DND-41 (cell line): ENCODE measurements around the gene PLXDC1.

Experiments used
- ATAC-seq: fragments of 200-7000 bp; cut with Tn5 transposase; 3 replicates; pipeline ENCODE4 v1.9.1; 2021; ENCODE audit warnings: low read depth; ENCODE audit not compliant: insufficient read depth
- DNase-seq: peaks from one replicate; pipeline ENCODE4 v3.0.0-alpha.2; 2020
- H2AFZ ChIP-seq: 2 replicates; pipeline ENCODE4 v1.6.0; 2012; ENCODE audit warnings: low read depth, low read length
- H3K27ac ChIP-seq: 2 replicates; pipeline ENCODE4 v1.5.1; 2012; ENCODE audit warnings: low read length, inconsistent platforms
- H3K27me3 ChIP-seq: fragments of 200-600 bp; sonication (generic); 2 replicates; pipeline ENCODE4 v1.6.0; 2012; ENCODE audit warnings: low read length, mild to moderate bottlenecking, inconsistent platforms; ENCODE audit not compliant: insufficient read depth, poor library complexity
- H3K36me3 ChIP-seq: 2 replicates; pipeline ENCODE4 v1.5.1; 2012; ENCODE audit warnings: low read length, inconsistent platforms; ENCODE audit not compliant: insufficient read depth
- H3K4me1 ChIP-seq: 2 replicates; pipeline ENCODE4 v1.5.1; 2012; ENCODE audit warnings: mild to moderate bottlenecking, low read length; ENCODE audit not compliant: insufficient read depth
- H3K4me2 ChIP-seq: 2 replicates; pipeline ENCODE4 v1.6.0; 2012; ENCODE audit warnings: mild to moderate bottlenecking, moderate library complexity, low read length, inconsistent platforms; ENCODE audit not compliant: insufficient read depth
- H3K4me3 ChIP-seq, 2 experiments: fragments of 200-600 bp in 1 of 2; shearing (Covaris generic) in 1 of 2; 2 replicates each; pipeline ENCODE4 v1.5.1; 2012 to 2016; ENCODE audit warnings: inconsistent platforms in 2 of 2, low read length in 2 of 2, mild to moderate bottlenecking in 2 of 2, low read depth in 1 of 2, moderate library complexity in 1 of 2
- H3K79me2 ChIP-seq: 2 replicates; pipeline ENCODE4 v1.6.0; 2012; ENCODE audit warnings: low read length, inconsistent platforms; ENCODE audit not compliant: insufficient read depth
- H3K9ac ChIP-seq: 2 replicates; pipeline ENCODE4 v1.6.0; 2012; ENCODE audit warnings: low read depth, mild to moderate bottlenecking, inconsistent platforms, low read length, moderate library complexity
- H3K9me3 ChIP-seq: 2 replicates; pipeline ENCODE4 v1.5.1; 2012; ENCODE audit warnings: low read length, moderate library complexity, mild to moderate bottlenecking, inconsistent platforms; ENCODE audit not compliant: insufficient read depth, severe bottlenecking
- H4K20me1 ChIP-seq: 2 replicates; pipeline ENCODE4 v1.6.0; 2012; ENCODE audit warnings: low read length; ENCODE audit not compliant: insufficient read depth
- CTCF ChIP-seq: IDR thresholded peaks from 2 replicates; pipeline ENCODE4 v1.5.1; 2012; ENCODE audit warnings: borderline replicate concordance, low read length, moderate library complexity, mild to moderate bottlenecking; ENCODE audit not compliant: poor library complexity, severe bottlenecking; ENCODE audit errors: extremely low read depth
- EZH2 ChIP-seq: IDR thresholded peaks from 3 replicates; pipeline ENCODE4 v1.6.1; 2012; ENCODE audit warnings: borderline replicate concordance, low read depth, mild to moderate bottlenecking, moderate library complexity, low read length, inconsistent platforms; ENCODE audit not compliant: severe bottlenecking

PLXDC1 gene

GRCh38 chr17:39147221-39148185 lies 3.9 kb downstream of the PLXDC1 start:
- TF ChIP-seq CTCF (no peak), EZH2 (no peak)
- H3K36me3 ChIP-seq, result no peaks in the 10 kb centered on the region
- H2AFZ ChIP-seq, result no peak overlapping the region
- no peak overlapping the region for H3K27ac ChIP-seq
- H3K4me2 ChIP-seq, result no peak overlapping the region
- H4K20me1 ChIP-seq, result no peaks in the 10 kb centered on the region
- DNase-seq, result no peak
- peaks cover 15% of the 10 kb centered on the region for H3K4me1 ChIP-seq
- ATAC-seq, result no peak
- no peak overlapping the region for H3K9ac ChIP-seq
- peaks cover 20% of the 10 kb centered on the region for H3K27me3 ChIP-seq
- H3K9me3 ChIP-seq, result no peaks in the 10 kb centered on the region
- H3K4me3 ChIP-seq, result no peak overlapping the region
- no peaks in the 10 kb centered on the region for H3K79me2 ChIP-seq

GRCh38 chr17:39146273-39146672 lies 5.2 kb downstream of the PLXDC1 start:
- DNase-seq, result no peak
- Histone ChIP-seq H3K4me3 (no peak overlapping the region), H3K4me2 (no peak overlapping the region), H3K9ac (no peak overlapping the region), H3K36me3 (no peaks in the 10 kb centered on the region), H3K27me3 (peaks cover 19% of the 10 kb centered on the region), H3K27ac (no peak overlapping the region), H3K79me2 (no peaks in the 10 kb centered on the region), H2AFZ (no peak overlapping the region), H3K9me3 (no peaks in the 10 kb centered on the region), H4K20me1 (no peaks in the 10 kb centered on the region), H3K4me1 (peaks cover 5% of the 10 kb centered on the region)
- ATAC-seq, result no peak
- TF ChIP-seq CTCF (no peak), EZH2 (no peak)

GRCh38 chr17:39145143-39145542 lies 6.3 kb downstream of the PLXDC1 start:
- Histone ChIP-seq H3K4me3 (no peak overlapping the region), H4K20me1 (no peaks in the 10 kb centered on the region), H3K9me3 (no peaks in the 10 kb centered on the region), H3K36me3 (no peaks in the 10 kb centered on the region), H3K4me1 (no peaks in the 10 kb centered on the region), H2AFZ (no peak overlapping the region), H3K27me3 (peaks cover 10% of the 10 kb centered on the region), H3K27ac (no peak overlapping the region), H3K9ac (no peak overlapping the region), H3K79me2 (no peaks in the 10 kb centered on the region), H3K4me2 (no peak overlapping the region)
- TF ChIP-seq EZH2, result no peak
- no peak for TF ChIP-seq CTCF
- no peak for ATAC-seq
- no peak for DNase-seq
